CD4-positive, alpha-beta T cell treated with Interleukin-15 for 4 hours (primary cell): ENCODE results near the gene GSTT2.

Experiments
- DNase-seq: peaks from one replicate; pipeline ENCODE4 v3.0.0-alpha.2; 2020; ENCODE audit warnings: low spot score

GSTT2 gene

GRCh38 chr22:24009227-24010017 is 29.5 kb downstream of the GSTT2 start:
- DNase-seq: no peak

DNA sequence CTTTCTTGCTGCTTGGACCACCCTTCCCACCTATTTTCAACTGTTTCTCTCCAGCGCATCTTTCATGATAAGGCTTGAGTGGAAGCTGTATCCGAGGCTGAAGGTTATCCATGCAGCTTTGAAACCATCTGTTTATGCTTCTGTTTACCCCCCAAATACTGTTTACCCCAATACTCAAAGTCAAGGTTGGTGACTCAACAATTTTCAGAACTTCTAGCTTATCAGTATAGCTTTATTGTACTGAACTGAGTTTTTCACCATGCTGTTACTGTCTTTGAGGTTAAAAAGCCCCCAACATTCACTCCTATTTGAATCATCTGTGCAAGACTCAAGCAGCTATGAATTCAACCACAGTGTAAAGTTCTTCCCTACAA is 30.1 kb downstream of the GSTT2 start:
- no peak for DNase-seq

GRCh38 chr22:24011735-24012068 is 31.8 kb downstream of the GSTT2 start:
- DNase-seq: no peak

GRCh38 chr22:24016156-24016555 is 36.2 kb downstream of the GSTT2 start:
- DNase-seq: no peak

- no peak for DNase-seq
These were observed 41.4 kb downstream of the GSTT2 start for GRCh38 chr22:24021304-24021703.

- DNase-seq: peak; percentile 3
These were observed 43.4 kb downstream of the GSTT2 start for GRCh38 chr22:24023204-24023789.

GRCh38 chr22:24024354-24024753 is 44.4 kb downstream of the GSTT2 start:
- DNase-seq: no peak

- no peak for DNase-seq
These were observed 45.5 kb downstream of the GSTT2 start for GRCh38 chr22:24025475-24025874.

- DNase-seq: no peak
These were observed 46.1 kb downstream of the GSTT2 start for GRCh38 chr22:24026056-24026455.

DNA sequence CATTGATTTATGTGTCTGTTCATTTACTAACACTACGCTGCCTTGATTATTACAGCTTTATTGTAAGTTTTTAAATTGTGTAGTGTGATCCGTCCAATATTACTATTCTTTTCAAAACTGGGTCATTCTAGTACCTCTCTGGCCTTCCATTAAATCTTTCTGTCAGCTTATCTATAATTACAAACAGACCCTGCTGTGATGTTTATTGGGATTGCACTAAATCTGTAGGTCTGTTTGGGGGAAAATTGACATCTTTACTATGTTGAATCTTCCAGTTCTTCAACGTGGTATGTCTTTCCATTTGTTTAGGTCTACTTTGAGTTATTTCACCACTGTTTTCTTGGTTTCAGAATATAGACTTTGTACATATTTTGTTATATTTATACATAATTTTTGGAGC is 46.8 kb downstream of the GSTT2 start:
- no peak for DNase-seq

DNA sequence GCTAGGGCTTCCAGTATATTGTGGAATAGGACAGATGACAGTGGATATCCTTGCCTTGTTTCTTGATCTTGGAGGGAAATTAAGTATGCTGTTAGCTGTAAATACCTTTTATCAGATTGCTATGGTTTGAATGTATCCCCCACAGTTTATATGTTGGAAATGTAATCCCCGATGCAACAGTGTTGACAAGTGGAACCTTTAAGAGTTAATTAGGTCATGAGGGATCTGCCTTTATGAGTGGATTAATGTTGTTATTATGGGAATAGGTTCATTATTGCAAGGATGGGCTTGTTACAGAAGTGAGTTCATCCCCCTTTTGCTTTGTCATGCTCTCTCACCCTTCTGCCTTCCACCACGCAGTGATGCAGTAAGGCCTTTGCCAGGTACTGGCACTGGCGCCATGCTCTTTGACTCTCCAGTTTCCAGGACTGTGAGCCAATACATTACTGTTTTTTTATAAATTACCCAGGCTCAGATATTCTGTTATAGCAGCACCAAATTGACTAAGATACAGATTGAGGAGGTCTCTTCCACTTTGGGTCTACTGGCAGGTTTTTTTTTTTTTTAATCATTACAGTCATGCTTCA is 47.5 kb downstream of the GSTT2 start:
- no peak for DNase-seq

- no peak for DNase-seq
These were observed 48.1 kb downstream of the GSTT2 start for GRCh38 chr22:24027991-24028390.

DNA sequence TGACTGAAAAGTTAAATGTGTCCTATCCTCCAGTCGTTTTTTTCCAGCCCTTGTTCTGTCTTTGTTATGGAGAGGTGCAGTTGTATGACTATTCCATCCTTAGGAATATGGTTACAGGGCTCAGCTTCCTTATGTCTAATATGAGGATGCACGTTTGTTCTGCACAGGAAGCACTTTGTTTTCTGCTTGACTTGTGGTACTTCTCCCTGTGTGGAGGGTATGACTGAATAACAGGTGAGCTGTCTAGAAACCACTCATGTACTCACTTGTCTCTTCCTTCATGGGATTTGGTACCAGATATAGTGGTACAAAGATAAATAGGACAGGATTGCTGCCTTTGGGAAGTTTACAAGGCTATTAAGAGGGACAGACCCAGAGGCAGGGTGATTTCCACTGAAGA is 48.6 kb downstream of the GSTT2 start:
- DNase-seq: no peak

DNA sequence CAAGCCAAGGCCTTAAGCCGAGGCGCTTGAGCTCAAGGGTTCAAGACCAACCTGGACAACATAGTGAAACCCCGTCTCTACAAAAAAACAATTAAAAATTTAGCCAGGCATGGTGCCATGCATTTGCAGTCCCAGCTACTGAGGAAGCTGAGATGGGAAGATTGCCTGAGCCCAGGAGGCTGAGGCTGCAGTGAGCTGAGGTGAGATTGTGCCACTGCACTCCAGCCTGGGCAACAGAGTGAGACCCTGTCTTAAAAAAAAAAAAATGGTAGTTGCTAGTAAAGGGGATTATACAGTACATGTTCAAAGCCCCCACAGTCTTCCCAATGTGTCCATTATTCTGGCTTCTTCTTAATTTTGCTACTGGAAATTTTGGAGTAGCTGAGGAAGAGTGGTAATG is 49.4 kb downstream of the GSTT2 start:
- DNase-seq: no peak

- no peak for DNase-seq
These were observed 50.3 kb downstream of the GSTT2 start for GRCh38 chr22:24030186-24030702.
